H1 (cell line): ENCODE results near the gene SYNGR3. TPM values are rescaled to one million over a fixed set of nuclear protein-coding genes. Genes with fewer than 3 reads are reported as not detected.
"Not testable (repeated sequence)": the region's sequence is repeated elsewhere in the genome, so short reads cannot be mapped to it uniquely, and the experiment has no call there.

ENCODE experiments used
- CTCF ChIA-PET: fragments of 300-600 bp; sonication (Branson Sonifier 250); formaldehyde crosslinking; loops from one replicate; lab custom pipeline; 2021; ENCODE audit not compliant: partially characterized antibody; lab: Charles Lee
- POLR2A ChIA-PET: fragments of 300-600 bp; sonication (Branson Sonifier 250); formaldehyde crosslinking; loops from one replicate; lab custom pipeline; 2021; ENCODE audit warnings: inconsistent platforms; ENCODE audit not compliant: partially characterized antibody; lab: Charles Lee
- DNase-seq, 2 experiments: peaks; one replicate each; pipeline versions ENCODE4 v3.0.0 to v3.0.0-alpha.2; 2010 to 2022; ENCODE audit warnings: low spot score in 2 of 2, low read depth in 1 of 2, mixed read lengths in 1 of 2
- FAIRE-seq: peaks from 2 replicates; lab custom pipeline; 2011; peaks lifted over from hg19 to GRCh38; lab: Jason Lieb, UNC
- H2AFZ ChIP-seq: 2 replicates; pipeline ENCODE4 v1.8.1; 2012; ENCODE audit warnings: low read length, inconsistent platforms
- H2AK5ac ChIP-seq: 2 replicates; pipeline ENCODE4 v1.6.1; 2013; ENCODE audit warnings: low read depth, low read length
- H2BK120ac ChIP-seq: replicated peaks from 2 replicates; pipeline ENCODE3; 2013; ENCODE audit warnings: low read depth, low read length, inconsistent platforms
- H2BK12ac ChIP-seq: 2 replicates; pipeline ENCODE4 v1.6.1; 2013; ENCODE audit warnings: low read depth, low read length
- H2BK15ac ChIP-seq: 2 replicates; pipeline ENCODE4 v1.6.1; 2013; ENCODE audit warnings: low read length
- H2BK20ac ChIP-seq: 2 replicates; pipeline ENCODE4 v1.6.1; 2013; ENCODE audit warnings: low read length
- H2BK5ac ChIP-seq: 2 replicates; pipeline ENCODE4 v1.6.1; 2013; ENCODE audit warnings: low read depth, low read length
- H3K14ac ChIP-seq: 2 replicates; pipeline ENCODE4 v1.6.1; 2013; ENCODE audit warnings: inconsistent platforms; ENCODE audit not compliant: insufficient read length
- H3K18ac ChIP-seq: 2 replicates; pipeline ENCODE4 v1.6.1; 2013; ENCODE audit warnings: low read length; ENCODE audit errors: extremely low read depth
- H3K23ac ChIP-seq: 2 replicates; pipeline ENCODE4 v1.6.1; 2013; ENCODE audit warnings: inconsistent platforms; ENCODE audit not compliant: insufficient read length
- H3K23me2 ChIP-seq: 2 replicates; pipeline ENCODE4 v1.6.1; 2013; ENCODE audit warnings: low read depth, low read length
- H3K27ac ChIP-seq: 2 replicates; pipeline ENCODE4 v1.6.1; 2011; ENCODE audit warnings: low read depth, low read length, inconsistent platforms
- H3K27me3 ChIP-seq, 4 experiments: replicated peaks in 1 of 4; 1 replicate in 1 of 4; 2 replicates in 3 of 4; pipeline versions ENCODE4 v1.6.1 to v1.8.1; 2011 to 2013; ENCODE audit warnings: low read length in 3 of 4, mild to moderate bottlenecking in 3 of 4, inconsistent platforms in 2 of 4, mixed read lengths in 2 of 4, moderate library complexity in 1 of 4; ENCODE audit not compliant: control insufficient read depth in 3 of 4, insufficient read depth in 3 of 4; ENCODE audit errors: extremely low read depth in 1 of 4
- H3K36me3 ChIP-seq, 4 experiments: 2 replicates each; pipeline versions ENCODE4 v1.6.1 to v1.8.1; 2011 to 2013; ENCODE audit warnings: mild to moderate bottlenecking in 4 of 4, low read length in 3 of 4, moderate library complexity in 2 of 4, control low read depth in 1 of 4, inconsistent platforms in 1 of 4; ENCODE audit not compliant: insufficient read depth in 4 of 4, control insufficient read depth in 2 of 4
- H3K4ac ChIP-seq: replicated peaks from 2 replicates; pipeline ENCODE3; 2013; ENCODE audit warnings: low read length, low read depth, mixed read lengths, inconsistent platforms; ENCODE audit not compliant: insufficient read length
- H3K4me1 ChIP-seq, 4 experiments: replicated peaks in 1 of 4; 1 replicate in 1 of 4; 2 replicates in 3 of 4; pipeline versions ENCODE4 v1.6.1 to v1.8.1; 2011 to 2013; ENCODE audit warnings: low read length in 3 of 4, inconsistent platforms in 2 of 4, mixed read lengths in 1 of 4; ENCODE audit not compliant: insufficient read depth in 4 of 4, control insufficient read depth in 3 of 4
- H3K4me2 ChIP-seq, 2 experiments: 2 replicates each; pipeline versions ENCODE4 v1.6.1 to v1.8.1; 2011 to 2013; ENCODE audit warnings: low read depth in 2 of 2, low read length in 2 of 2, control low read depth in 1 of 2, inconsistent platforms in 1 of 2, mild to moderate bottlenecking in 1 of 2; ENCODE audit not compliant: insufficient read depth in 1 of 2
- H3K4me3 ChIP-seq, 4 experiments: fragments of 200-600, 300-600 bp in 1 of 4; sonication (generic), shearing (Covaris generic), sonication (Bioruptor Twin) in 1 of 4; 2 replicates each; pipeline versions ENCODE4 v1.5.1 to v1.8.1; 2011 to 2016; ENCODE audit warnings: low read length in 4 of 4, low read depth in 3 of 4, control low read depth in 2 of 4, inconsistent platforms in 2 of 4, mild to moderate bottlenecking in 2 of 4, mixed read lengths in 1 of 4, moderate library complexity in 1 of 4; ENCODE audit not compliant: insufficient read depth in 2 of 4; ENCODE audit errors: extremely low read depth in 1 of 4
- H3K56ac ChIP-seq: replicated peaks from 2 replicates; pipeline ENCODE3; 2013; ENCODE audit warnings: low read depth, mild to moderate bottlenecking, mixed read lengths, low read length, inconsistent platforms; ENCODE audit not compliant: insufficient read length
- H3K79me1 ChIP-seq: 2 replicates; pipeline ENCODE4 v1.6.1; 2013; ENCODE audit warnings: low read depth, low read length, control low read depth
- H3K79me2 ChIP-seq, 2 experiments: 2 replicates each; pipeline versions ENCODE4 v1.6.1 to v1.8.1; 2012 to 2013; ENCODE audit warnings: low read length in 2 of 2, mild to moderate bottlenecking in 2 of 2, inconsistent platforms in 1 of 2; ENCODE audit not compliant: insufficient read depth in 2 of 2, control insufficient read depth in 1 of 2
- H3K9ac ChIP-seq, 4 experiments: replicated peaks in 1 of 4; 1 replicate in 1 of 4; 2 replicates in 3 of 4; pipeline versions ENCODE4 v1.6.1 to v1.8.1; 2011 to 2013; ENCODE audit warnings: low read depth in 3 of 4, low read length in 3 of 4, control low read depth in 2 of 4, mild to moderate bottlenecking in 2 of 4, moderate library complexity in 2 of 4, inconsistent platforms in 1 of 4; ENCODE audit errors: extremely low read depth in 1 of 4
- H3K9me3 ChIP-seq, 2 experiments: 2 replicates each; pipeline versions ENCODE4 v1.6.1 to v1.8.1; 2012 to 2013; ENCODE audit warnings: mild to moderate bottlenecking in 2 of 2, moderate library complexity in 2 of 2, control low read depth in 1 of 2, inconsistent platforms in 1 of 2, low read depth in 1 of 2, low read length in 1 of 2, mixed read lengths in 1 of 2; ENCODE audit not compliant: insufficient read depth in 2 of 2
- H4K20me1 ChIP-seq, 2 experiments: replicated peaks in 1 of 2; 2 replicates each; pipeline versions ENCODE3 to v1.8.1; 2011 to 2013; ENCODE audit warnings: inconsistent platforms in 2 of 2, low read length in 2 of 2, mild to moderate bottlenecking in 1 of 2; ENCODE audit not compliant: insufficient read depth in 2 of 2, control insufficient read depth in 1 of 2
- H4K5ac ChIP-seq: 2 replicates; pipeline ENCODE4 v1.6.1; 2013; ENCODE audit warnings: low read length, low read depth, mixed read lengths, inconsistent platforms; ENCODE audit not compliant: insufficient read length
- H4K8ac ChIP-seq: 2 replicates; pipeline ENCODE4 v1.8.0; 2013; ENCODE audit warnings: mild to moderate bottlenecking, moderate library complexity, low read length, inconsistent platforms; ENCODE audit not compliant: insufficient read depth; ENCODE audit errors: extremely low read depth
- H4K91ac ChIP-seq: replicated peaks from 2 replicates; pipeline ENCODE3; 2013; ENCODE audit warnings: low read length, mixed read lengths, inconsistent platforms; ENCODE audit not compliant: insufficient read length
- WGBS, 2 experiments: shearing (Covaris generic) in 1 of 2; methylation state at CpG; one replicate each; pipeline versions ENCODE4 v1.1.6 to v1.1.7; 2013 to 2015; ENCODE audit warnings: low lambda C conversion rate in 2 of 2, mixed read lengths in 2 of 2, inconsistent platforms in 1 of 2, low coverage in 1 of 2, missing lambda C conversion rate in 1 of 2; ENCODE audit not compliant: insufficient replicate concordance in 2 of 2, insufficient coverage in 1 of 2, insufficient read length in 1 of 2; ENCODE audit errors: extremely low coverage in 1 of 2, missing lambda C conversion rate in 1 of 2; 5-methylcytosine and 5-hydroxymethylcytosine counted together
- polyA plus RNA-seq, 7 experiments: library from polyadenylated mRNA; depleted of rRNA in 3 of 7; stranded (reverse) in 5 of 7; unstranded in 2 of 7; fragments of >200 nt in 5 of 7; fragments of 200-250 nt in 2 of 7; gene quantifications; 1 replicate in 5 of 7; 2 replicates in 1 of 7; 4 replicates in 1 of 7; pipeline versions ENCODE4 v1.2.1 to v1.2.3, GENCODE V29; 2011 to 2013; ENCODE audit warnings: missing spikeins in 2 of 7, mixed read lengths in 2 of 7
- total RNA-seq: library from RNA; stranded (reverse); fragmentation: NEBNext Ultra II Directional; extraction: Animal tissue kit (Norgen Biotek cat#: 25700); gene quantifications from 2 replicates; pipeline ENCODE4 v1.2.1, GENCODE V29; 2021

The SYNGR3 gene
- total and polyA plus RNA-seq, 2 of the 8 experiments (the other 6 are each of a cell fraction or from before 2014, with no cell fraction given), result 36.2 to 49.9 TPM

DNA sequence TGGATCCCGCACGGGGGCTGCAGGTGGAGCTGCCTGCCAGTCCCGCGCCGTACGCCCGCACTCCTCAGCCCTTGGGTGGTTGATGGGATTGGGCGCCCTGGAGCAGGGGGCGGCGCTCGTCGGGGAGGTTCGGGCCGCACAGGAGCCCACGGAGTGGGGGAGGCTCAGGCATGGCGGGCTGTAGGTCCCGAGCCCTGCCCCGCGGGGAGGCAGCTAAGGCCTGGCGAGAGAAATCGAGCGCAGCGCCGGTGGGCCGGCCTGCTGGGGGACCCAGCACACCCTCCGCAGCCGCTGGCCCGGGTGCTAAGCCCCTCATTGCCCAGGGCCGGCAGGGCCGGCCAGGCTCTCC lies 31.7 kb upstream of the SYNGR3 start:
- H2BK120ac ChIP-seq, H2AFZ ChIP-seq, H4K8ac ChIP-seq, H3K4ac ChIP-seq, H2BK12ac ChIP-seq, H2BK5ac ChIP-seq, H3K4me2 ChIP-seq, H4K5ac ChIP-seq, H3K18ac ChIP-seq, H2AK5ac ChIP-seq, H3K56ac ChIP-seq, H3K9ac ChIP-seq, H3K9me3 ChIP-seq, FAIRE-seq, H2BK20ac ChIP-seq, H4K20me1 ChIP-seq, H3K27me3 ChIP-seq, H3K23ac ChIP-seq, DNase-seq, H4K91ac ChIP-seq, H3K14ac ChIP-seq, H3K23me2 ChIP-seq, H3K27ac ChIP-seq, H2BK15ac ChIP-seq, H3K4me3 ChIP-seq, H3K79me1 ChIP-seq: not testable (repeated sequence)
- Histone ChIP-seq H3K79me2 (peaks cover 0 to 14% of the 10 kb centered on the region in 2 experiments; a peak in 2 of 4 replicates), H3K4me1 (peaks cover 0 to 12% (median under 1%) of the 10 kb centered on the region in 4 experiments; a peak in 4 of 7 replicates), H3K36me3 (peaks cover 10 to 23% (median 19%) of the 10 kb centered on the region in 4 experiments)
- POLR2A ChIA-PET, result interaction anchor here (1.3 to 19.8 kb wide), 6 partner anchors 9 to 197 kb away, joined by 4 to 736 read pairs (median 58); partner anchors contain the start of genes GFER, MSRB1, NME3 and NOXO1
- CTCF ChIA-PET, result interaction anchor here (1.1 to 1.8 kb wide), 3 partner anchors 13 to 20 kb away, joined by 3 to 8 read pairs (median 4); partner anchors contain the start of gene TBL3
- WGBS, 2 experiments, result 90% methylated on average over 12 of the region's 30 CpGs; no CpG with 5 or more reads in 1 of the 2 experiments
